ENCODE results near the gene LEMD1. TPM values are rescaled to one million over a fixed set of nuclear protein-coding genes. Genes with fewer than 3 reads are reported as not detected.
A peak's percentile ranks its signal among the peaks of the same experiment; 100 is the strongest.
"Not testable (repeated sequence)": the region's sequence is repeated elsewhere in the genome, so short reads cannot be mapped to it uniquely, and the experiment has no call there.

Gene LEMD1
- total RNA-seq, 1 donor from 2014 or later, result 15.0 TPM

GRCh38 chr1:205368478-205368877 is 53.4 kb downstream of the LEMD1 start:
- H4K20me1 ChIP-seq (ENCODE audit: low read depth), result no peaks in the 10 kb centered on the region
- Mint-ChIP-seq H3K27me3 (ENCODE audit: insufficient read depth, low read depth) (peaks cover 2% of the 10 kb centered on the region), H3K9me3 (no peaks in the 10 kb centered on the region), H3K4me1 (peaks cover 39% of the 10 kb centered on the region), H3K27ac (no peak overlapping the region), H3K36me3 (no peaks in the 10 kb centered on the region), H3K4me3 (no peak overlapping the region)
- H3K4me3 ChIP-seq, result no peak overlapping the region
- no peaks in the 10 kb centered on the region for H3K27me3 ChIP-seq
- no peaks in the 10 kb centered on the region for H3K79me2 ChIP-seq (ENCODE audit: low read depth)
- H3K4me1 ChIP-seq, result peaks cover 24% of the 10 kb centered on the region
- no peaks in the 10 kb centered on the region for H3K36me3 ChIP-seq
- peaks cover 22% of the 10 kb centered on the region for H3F3A ChIP-seq (ENCODE audit: low read depth)
- no peaks in the 10 kb centered on the region for H3K9me3 ChIP-seq (ENCODE audit: low read depth)
- H3K27ac ChIP-seq, result no peak overlapping the region
- no peak overlapping the region for H2AFZ ChIP-seq (replicated peaks)
- no peak overlapping the region for H3K9ac ChIP-seq
- DNase-seq (ENCODE audit: low spot score), result no peak
- TF ChIP-seq, protein P1, sequence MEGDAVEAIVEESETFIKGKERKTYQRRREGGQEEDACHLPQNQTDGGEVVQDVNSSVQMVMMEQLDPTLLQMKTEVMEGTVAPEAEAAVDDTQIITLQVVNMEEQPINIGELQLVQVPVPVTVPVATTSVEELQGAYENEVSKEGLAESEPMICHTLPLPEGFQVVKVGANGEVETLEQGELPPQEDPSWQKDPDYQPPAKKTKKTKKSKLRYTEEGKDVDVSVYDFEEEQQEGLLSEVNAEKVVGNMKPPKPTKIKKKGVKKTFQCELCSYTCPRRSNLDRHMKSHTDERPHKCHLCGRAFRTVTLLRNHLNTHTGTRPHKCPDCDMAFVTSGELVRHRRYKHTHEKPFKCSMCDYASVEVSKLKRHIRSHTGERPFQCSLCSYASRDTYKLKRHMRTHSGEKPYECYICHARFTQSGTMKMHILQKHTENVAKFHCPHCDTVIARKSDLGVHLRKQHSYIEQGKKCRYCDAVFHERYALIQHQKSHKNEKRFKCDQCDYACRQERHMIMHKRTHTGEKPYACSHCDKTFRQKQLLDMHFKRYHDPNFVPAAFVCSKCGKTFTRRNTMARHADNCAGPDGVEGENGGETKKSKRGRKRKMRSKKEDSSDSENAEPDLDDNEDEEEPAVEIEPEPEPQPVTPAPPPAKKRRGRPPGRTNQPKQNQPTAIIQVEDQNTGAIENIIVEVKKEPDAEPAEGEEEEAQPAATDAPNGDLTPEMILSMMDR (IDR thresholded peaks at IDR 0.05), result no peak
- TF ChIP-seq EZH2 (IDR thresholded peaks at IDR 0.05) (no peak), EZH2phosphoT487 (IDR thresholded peaks at IDR 0.05) (no peak)
- no peak overlapping the region for H3K4me2 ChIP-seq

GRCh38 chr1:205365945-205366463 is 55.9 kb downstream of the LEMD1 start:
- TF ChIP-seq EZH2 (IDR thresholded peaks at IDR 0.05), result no peak
- no peak for TF ChIP-seq EZH2phosphoT487 (IDR thresholded peaks at IDR 0.05)
- TF ChIP-seq, protein P1 (IDR thresholded peaks at IDR 0.05), result no peak
- no peaks in the 10 kb centered on the region for H3K27me3 ChIP-seq
- Mint-ChIP-seq H3K27ac (peak overlapping the region; percentile 78), H3K4me3 (no peak overlapping the region), H3K27me3 (ENCODE audit: insufficient read depth, low read depth) (peaks cover 4% of the 10 kb centered on the region), H3K9me3 (no peaks in the 10 kb centered on the region), H3K4me1 (peaks cover 30% of the 10 kb centered on the region), H3K36me3 (no peaks in the 10 kb centered on the region)
- H3F3A ChIP-seq (ENCODE audit: low read depth), result peaks cover 28% of the 10 kb centered on the region
- H3K4me3 ChIP-seq, result no peak overlapping the region
- peak overlapping the region; percentile 86 for H2AFZ ChIP-seq (replicated peaks)
- H3K27ac ChIP-seq, result no peak overlapping the region
- no peaks in the 10 kb centered on the region for H3K9me3 ChIP-seq (ENCODE audit: low read depth)
- no peak for DNase-seq (ENCODE audit: low spot score)
- no peak overlapping the region for H3K9ac ChIP-seq
- no peaks in the 10 kb centered on the region for H3K79me2 ChIP-seq (ENCODE audit: low read depth)
- H4K20me1 ChIP-seq (ENCODE audit: low read depth), result no peaks in the 10 kb centered on the region
- H3K36me3 ChIP-seq, result no peaks in the 10 kb centered on the region
- H3K4me2 ChIP-seq, result peak overlapping the region; percentile 34
- H3K4me1 ChIP-seq, result peaks cover 13% of the 10 kb centered on the region

- H3K27ac ChIP-seq; H2AFZ ChIP-seq (replicated peaks); H3K9me3 ChIP-seq (ENCODE audit: low read depth); H4K20me1 ChIP-seq (ENCODE audit: low read depth); H3K36me3 ChIP-seq; H3K4me3 Mint-ChIP-seq; H3K4me2 ChIP-seq; DNase-seq (ENCODE audit: low spot score); H3K36me3 Mint-ChIP-seq; H3K27me3 ChIP-seq; H3K79me2 ChIP-seq (ENCODE audit: low read depth); H3K27me3 Mint-ChIP-seq (ENCODE audit: insufficient read depth, low read depth); H3K4me3 ChIP-seq; H3K9me3 Mint-ChIP-seq; H3K9ac ChIP-seq; H3K27ac Mint-ChIP-seq: not testable (repeated sequence)
- Histone ChIP-seq H3F3A (ENCODE audit: low read depth) (peaks cover 37% of the 10 kb centered on the region), H3K4me1 (peaks cover 23% of the 10 kb centered on the region)
- H3K4me1 Mint-ChIP-seq, result peaks cover 39% of the 10 kb centered on the region
Observed at GRCh38 chr1:205365086-205365485, 56.8 kb downstream of the LEMD1 start.

GRCh38 chr1:205360891-205361290 is 61.0 kb downstream of the LEMD1 start:
- H3K79me2 ChIP-seq (ENCODE audit: low read depth), result no peaks in the 10 kb centered on the region
- Mint-ChIP-seq H3K27ac (peak overlapping the region; percentile 30), H3K9me3 (no peaks in the 10 kb centered on the region)

More at GRCh38 chr1:205360891-205361290, 61.0 kb downstream of the LEMD1 start:
- H3K36me3 ChIP-seq, result no peaks in the 10 kb centered on the region
- no peak overlapping the region for H3K9ac ChIP-seq
- TF ChIP-seq EZH2phosphoT487 (IDR thresholded peaks at IDR 0.05) (no peak), EZH2 (IDR thresholded peaks at IDR 0.05) (no peak)
- TF ChIP-seq, protein P1 (IDR thresholded peaks at IDR 0.05), result no peak
- no peaks in the 10 kb centered on the region for H3K27me3 ChIP-seq
- peaks cover 57% of the 10 kb centered on the region for H3K4me1 ChIP-seq
- peak overlapping the region; percentile 52 for H2AFZ ChIP-seq (replicated peaks)
- DNase-seq (ENCODE audit: low spot score), result no peak
- H3K9me3 ChIP-seq (ENCODE audit: low read depth), result no peaks in the 10 kb centered on the region
- H3K27ac ChIP-seq, result peak overlapping the region; percentile 27
- Mint-ChIP-seq H3K36me3 (no peaks in the 10 kb centered on the region), H3K4me3 (no peak overlapping the region), H3K4me1 (peaks cover 59% of the 10 kb centered on the region), H3K27me3 (ENCODE audit: insufficient read depth, low read depth) (peaks cover 6% of the 10 kb centered on the region)
- peak overlapping the region; percentile 49 for H3K4me2 ChIP-seq
- H3F3A ChIP-seq (ENCODE audit: low read depth), result peaks cover 61% of the 10 kb centered on the region
- no peak overlapping the region for H3K4me3 ChIP-seq
- no peaks in the 10 kb centered on the region for H4K20me1 ChIP-seq (ENCODE audit: low read depth)

Data from neural progenitor cell (in vitro differentiated cells).